HG02973 (cell line): Measurements from ENCODE around the gene CEP104.

ENCODE experiments used
- ATAC-seq: cut with Tn5 transposase; IDR thresholded peaks from one replicate; pipeline ENCODE4 v1.9.1; 2021; ENCODE audit warnings: moderate library complexity; ENCODE audit not compliant: unreplicated experiment

Gene CEP104

DNA sequence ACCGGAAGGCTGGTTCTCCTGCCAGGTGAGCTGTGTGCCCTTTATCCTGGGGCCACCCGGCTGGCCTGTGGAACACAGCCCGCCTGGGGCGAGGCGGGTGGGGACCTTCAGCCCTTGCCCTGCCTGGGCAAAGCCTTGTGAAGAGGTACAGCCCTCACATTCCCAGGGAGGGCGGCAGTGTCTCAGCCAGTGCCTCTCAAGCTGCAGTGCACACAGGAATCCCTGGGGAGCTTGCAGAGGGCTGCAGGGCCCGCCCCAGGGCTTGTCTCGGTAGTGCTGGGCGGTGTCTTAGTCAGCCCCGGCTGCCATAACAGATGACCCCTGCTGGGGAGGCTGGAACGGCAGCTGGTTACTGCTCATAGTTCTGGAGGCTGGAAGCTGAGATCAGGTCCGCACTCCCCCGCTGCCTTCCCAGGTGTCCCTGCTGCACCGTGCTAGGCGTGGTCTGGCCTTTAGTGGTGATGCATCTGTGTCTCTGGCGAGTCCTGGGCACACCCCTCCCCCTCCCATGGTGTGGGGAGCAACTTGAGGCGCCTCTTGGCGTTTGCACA lies 12.8 kb upstream of the CEP104 start:
- no peak for ATAC-seq

DNA sequence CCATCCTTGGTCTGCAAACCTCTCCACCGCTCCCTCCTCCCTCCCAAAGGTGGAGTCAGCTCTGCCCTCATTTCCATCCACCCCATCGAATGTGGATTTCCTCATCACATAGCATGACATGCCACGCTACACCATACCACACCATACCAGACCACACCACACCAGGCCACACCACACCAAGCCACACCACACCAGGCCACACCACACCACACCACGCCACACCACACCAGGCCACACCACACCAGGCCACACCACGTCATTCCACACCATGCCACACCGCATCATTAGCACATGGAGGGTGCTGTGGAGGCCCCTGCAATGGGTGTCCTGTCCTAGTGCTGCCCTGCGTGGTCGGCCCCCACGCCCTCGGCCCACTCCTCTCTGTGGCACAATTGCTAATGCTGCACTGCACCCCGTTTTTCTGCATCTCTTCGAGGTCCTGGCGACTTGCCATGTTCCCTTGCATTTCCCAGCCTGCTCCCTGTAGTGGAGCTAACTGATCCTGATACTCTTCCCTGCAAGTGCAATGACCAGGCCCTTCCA lies 11.5 kb upstream of the CEP104 start:
- ATAC-seq: no peak

DNA sequence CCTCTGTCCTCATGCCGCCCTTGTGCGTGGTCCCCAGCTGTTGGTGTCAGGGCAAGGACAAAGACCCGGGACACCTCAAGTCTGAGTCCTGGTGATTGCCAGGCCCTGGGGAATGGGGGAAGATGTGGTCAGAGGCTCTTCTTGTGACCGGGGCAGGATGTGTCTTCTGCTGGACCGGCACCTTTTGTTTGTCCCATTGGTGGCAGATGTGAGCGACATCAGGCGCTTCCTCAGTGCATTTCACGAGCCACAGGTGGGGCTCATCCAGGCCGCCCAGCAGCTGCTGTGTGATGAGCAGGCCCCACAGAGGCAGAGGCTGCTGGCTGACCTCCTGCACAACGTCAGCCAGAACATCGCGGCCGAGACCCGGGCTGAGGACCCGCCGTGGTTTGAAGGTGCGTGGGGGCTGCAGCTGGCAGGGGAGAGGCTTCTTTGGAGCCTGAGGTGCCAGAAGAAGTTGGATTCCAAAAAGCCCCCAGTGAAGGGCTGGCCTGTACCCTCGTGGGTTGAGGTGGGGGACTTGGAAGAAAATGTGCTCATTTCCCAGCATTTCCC lies 8.7 kb upstream of the CEP104 start:
- no peak for ATAC-seq

GRCh38 chr1:3864884-3865283 lies 7.9 kb upstream of the CEP104 start:
- no peak for ATAC-seq

- ATAC-seq: no peak
Observed at GRCh38 chr1:3863231-3863935, 6.4 kb upstream of the CEP104 start.

DNA sequence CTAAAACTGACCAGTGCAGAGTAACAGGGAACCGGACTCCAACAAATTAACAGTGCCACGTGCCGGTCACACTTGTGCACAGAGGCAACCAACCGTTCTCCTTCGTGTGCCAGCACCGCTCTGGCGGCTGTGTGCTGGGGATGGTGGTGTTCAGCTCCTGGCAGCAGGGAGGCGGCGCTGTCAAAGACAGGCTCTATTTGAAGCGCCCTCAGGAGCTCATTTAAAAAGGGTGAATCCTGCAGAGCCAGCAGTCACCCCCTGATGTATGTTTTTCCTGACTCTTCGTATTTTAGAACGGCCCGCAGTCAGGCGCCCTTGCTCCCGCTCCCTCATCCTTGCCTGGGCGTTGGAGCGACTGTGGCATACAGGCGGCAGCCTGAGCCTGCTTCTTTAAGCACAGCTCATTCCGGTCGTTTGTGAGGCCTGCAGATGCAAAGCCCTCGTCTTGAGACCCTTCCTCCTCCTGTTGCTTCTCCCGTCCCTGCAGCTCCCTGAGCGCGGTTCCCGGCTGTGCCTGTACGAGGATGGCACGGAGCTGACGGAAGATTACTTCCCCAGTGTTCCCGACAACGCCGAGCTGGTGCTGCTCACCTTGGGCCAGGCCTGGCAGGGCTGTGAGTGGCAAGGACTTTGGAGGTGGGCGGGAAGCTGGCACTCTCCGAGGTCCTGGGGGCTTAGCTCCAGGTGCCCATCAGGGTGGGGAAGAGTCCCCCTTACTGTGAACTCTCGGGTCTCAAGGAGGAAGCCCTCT lies 1.4 kb upstream of the CEP104 start:
- ATAC-seq: no peak

DNA sequence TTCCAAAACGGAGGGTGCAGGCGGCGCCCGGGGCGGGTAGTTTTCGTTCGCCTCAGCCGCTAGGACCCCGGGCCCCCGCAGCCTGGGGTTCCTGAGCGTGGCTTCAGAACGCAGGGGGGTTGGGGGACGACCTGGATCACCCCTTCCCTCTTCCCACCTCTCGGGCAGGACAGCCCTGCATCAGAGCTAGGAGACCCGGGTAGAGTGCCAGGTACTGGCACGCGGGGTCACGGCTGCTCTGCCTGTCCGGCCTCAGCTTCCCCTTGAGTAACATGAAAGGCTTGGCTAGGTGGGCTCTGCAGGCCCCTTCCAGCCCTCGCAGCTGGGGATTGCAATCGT lies 749 bp upstream of the CEP104 start:
- no peak for ATAC-seq

- ATAC-seq: no peak
Observed at GRCh38 chr1:3852711-3853485, 4.1 kb downstream of the CEP104 start.

DNA sequence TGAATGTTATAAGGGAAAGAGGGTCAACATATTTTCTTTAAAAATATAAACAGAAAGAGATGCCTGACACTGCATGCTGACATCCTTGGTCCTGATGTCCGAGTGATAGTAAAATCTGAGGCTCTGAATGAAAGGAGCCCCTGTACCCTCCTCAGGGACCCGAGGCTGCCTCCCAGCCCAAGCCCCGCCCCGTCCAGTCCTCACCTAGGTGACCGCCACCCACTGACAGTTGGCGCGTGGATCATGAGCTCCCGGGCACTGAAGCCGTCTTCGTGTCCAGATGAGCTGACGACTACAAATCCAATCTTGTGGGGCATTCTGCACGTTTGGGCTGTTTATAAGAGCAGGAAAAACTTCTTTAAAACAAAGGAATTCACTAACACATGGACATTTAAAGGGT lies 4.9 kb downstream of the CEP104 start:
- no peak for ATAC-seq

- ATAC-seq: no peak
Observed at GRCh38 chr1:3851292-3851691, 5.7 kb downstream of the CEP104 start.

DNA sequence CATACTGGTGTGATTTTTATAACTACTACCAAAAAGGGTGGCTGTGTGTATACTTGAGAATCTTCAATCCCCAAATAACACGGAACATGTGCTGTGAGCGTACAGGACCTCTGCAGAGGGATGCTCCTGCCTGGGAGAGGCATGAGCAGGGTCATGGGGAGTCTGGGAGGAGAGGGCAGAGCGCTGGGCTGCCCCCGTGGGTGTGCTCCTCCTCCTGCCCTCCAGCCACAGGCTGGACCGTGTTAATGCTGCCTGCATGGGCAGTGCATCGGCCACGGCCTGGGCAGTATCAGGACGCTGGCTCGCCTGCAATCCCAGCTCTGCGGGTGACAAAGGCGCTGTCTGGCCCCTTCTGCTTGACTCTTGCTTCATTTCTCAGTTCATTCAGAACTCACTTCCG lies 6.2 kb downstream of the CEP104 start:
- ATAC-seq: no peak

DNA sequence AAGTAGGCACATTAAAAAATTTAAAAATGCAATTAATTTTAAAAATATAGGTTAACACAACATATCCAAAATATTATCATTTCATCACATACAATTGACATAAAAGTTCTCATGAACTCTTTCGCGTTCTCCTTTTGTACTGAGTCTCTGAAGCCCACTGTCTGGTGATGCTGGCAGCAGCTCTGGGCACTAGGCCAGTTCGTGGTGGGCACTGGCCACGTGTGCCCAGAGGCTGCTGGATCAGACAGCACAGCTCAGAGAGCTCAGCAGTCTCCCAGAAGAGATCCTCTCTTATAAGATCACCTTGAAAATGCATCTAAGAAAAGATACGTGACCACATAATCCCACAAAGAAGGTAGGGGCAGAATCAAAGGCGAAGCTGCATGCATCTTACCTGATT lies 9.9 kb downstream of the CEP104 start:
- ATAC-seq: no peak

DNA sequence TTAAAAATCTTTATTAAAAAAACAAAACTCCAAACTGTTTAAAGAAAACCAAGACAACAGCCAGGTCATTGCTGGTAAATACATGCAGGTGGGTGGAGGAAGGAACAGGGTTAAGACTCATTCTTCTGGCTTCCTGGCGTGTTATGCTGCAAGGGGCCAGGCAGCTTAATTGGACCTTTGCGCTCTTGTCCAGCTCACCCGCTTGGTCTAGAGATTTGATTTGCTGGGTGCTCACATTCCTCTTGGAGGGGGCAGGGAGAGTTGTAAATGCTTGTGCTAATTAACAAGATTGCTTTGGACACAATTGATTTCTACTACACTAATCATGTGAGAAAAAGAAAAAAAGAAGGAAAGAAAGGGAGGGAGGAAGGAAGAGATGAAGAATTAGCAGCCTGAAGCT lies 10.5 kb downstream of the CEP104 start:
- ATAC-seq: no peak

- no peak for ATAC-seq
Observed at GRCh38 chr1:3842912-3843311, 14.1 kb downstream of the CEP104 start.

DNA sequence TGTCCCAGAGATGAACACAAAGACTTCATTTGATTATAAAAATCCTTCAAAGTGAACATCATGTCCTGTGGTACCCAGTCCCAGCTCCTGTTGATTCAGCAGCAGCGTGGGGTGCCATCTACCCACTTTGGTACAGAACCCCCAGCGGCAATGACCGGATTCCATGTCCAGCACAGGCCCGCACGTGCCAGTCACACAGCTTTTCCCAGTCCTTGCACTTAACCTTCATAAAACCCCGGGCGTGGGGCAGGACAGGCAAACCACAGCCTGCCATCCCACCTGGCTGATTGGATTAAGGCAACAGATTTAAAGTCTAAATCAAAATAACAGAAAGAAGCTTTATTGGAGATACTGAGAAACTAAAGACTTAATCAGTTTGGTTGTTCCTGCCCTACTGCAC lies 15.5 kb downstream of the CEP104 start:
- no peak for ATAC-seq

- ATAC-seq: no peak
Observed at GRCh38 chr1:3838788-3839187, 18.2 kb downstream of the CEP104 start.

DNA sequence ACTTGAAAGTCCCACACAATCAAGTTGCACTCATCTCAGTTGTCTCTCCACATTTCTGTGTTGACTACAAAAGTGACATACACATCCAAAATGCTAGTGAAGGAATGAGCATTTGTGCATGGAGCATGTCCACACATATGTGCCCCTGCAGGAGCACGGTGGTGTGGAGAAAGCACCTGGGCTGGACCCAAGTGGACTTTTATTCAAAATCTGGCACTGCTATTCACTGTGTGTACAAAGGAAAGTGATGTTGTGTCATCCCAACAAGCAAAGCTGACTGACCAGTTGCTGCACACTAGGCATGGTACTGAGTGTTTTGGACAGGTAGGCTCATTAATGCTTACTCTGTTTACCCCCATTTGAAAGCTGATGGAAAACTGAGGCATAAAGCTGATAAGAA lies 19.3 kb downstream of the CEP104 start:
- no peak for ATAC-seq

GRCh38 chr1:3837200-3837599 lies 19.8 kb downstream of the CEP104 start:
- no peak for ATAC-seq

DNA sequence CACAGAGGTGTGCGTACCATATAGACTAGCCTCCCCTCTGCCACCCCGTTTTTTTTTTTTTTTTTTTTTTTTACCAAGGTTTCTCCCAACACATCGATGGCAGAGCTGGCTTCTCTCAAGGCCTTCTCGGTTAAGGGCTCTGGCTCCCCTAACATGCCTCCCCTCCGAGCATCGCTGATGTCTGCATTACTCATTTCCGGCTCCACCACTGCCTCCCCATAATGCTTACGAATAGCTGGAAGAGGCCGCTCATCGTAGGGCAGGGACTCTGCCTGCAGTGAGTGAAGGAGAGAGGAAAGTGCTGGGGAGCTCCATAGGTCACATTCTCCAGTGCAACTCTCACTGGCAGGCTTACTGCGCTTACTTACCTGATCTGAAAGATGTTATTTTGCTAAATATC lies 20.6 kb downstream of the CEP104 start:
- ATAC-seq: no peak

DNA sequence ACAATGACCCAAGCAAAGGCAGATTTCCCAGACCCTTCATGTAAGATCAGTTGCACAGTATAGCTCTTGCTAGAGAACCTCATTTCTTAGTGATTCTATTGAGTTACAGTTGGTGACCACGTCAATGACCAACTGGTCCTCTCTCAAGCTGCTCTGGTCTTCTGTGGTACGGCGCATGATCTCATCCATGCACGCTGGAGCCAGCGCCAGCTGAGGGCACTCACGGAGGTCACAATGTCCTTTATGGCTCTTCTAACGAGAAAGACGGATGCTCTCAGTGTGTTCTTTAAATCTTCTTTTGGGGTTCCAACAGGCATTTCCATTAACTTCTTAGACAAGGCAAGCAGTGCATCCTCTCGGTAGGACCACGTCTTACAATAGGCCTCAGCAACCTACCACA lies 22.3 kb downstream of the CEP104 start:
- no peak for ATAC-seq

- no peak for ATAC-seq
Observed at GRCh38 chr1:3831689-3832088, 25.3 kb downstream of the CEP104 start.
